ENCODE data around the gene CDKAL1.

DNA sequence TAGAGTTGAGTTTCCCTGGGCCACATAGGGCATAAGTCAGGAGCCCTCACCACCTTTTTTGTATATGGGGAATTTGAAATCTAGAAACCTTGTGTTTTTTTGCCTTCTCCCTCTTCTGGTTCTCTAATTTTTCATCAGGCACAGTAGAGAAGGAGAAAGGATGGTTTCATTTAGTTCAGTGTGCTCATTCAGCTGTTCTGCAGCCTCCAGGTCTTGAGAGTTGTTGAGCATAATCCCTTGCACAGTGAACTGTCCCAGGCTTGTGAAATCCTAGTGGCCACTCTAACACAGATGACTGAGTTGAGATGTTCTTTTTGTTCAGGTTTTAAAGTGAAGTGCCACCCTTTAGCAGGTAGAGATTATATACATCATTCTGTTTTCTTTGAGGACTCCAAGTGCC is 183.5 kb downstream of the CDKAL1 start:
- TF ChIP-seq TEAD4 (IDR thresholded peaks at IDR 0.05) (no peak), EGR1 (IDR thresholded peaks at IDR 0.05) (no peak), CREB1 (IDR thresholded peaks at IDR 0.05; ENCODE audit: low read depth) (no peak), FOXM1 (IDR thresholded peaks at IDR 0.05; ENCODE audit: borderline replicate concordance, low read depth) (no peak), RAD21 (IDR thresholded peaks at IDR 0.05; ENCODE audit: low read depth) (no peak), YY1 (IDR thresholded peaks at IDR 0.05; ENCODE audit: low read depth) (no peak), EP300 (IDR thresholded peaks at IDR 0.05; ENCODE audit: borderline replicate concordance) (no peak), CEBPB (IDR thresholded peaks at IDR 0.05) (no peak), TAF1 (IDR thresholded peaks at IDR 0.05; ENCODE audit: low read depth) (no peak), NFIC (IDR thresholded peaks at IDR 0.05) (no peak)
- TF ChIP-seq, protein P1, sequence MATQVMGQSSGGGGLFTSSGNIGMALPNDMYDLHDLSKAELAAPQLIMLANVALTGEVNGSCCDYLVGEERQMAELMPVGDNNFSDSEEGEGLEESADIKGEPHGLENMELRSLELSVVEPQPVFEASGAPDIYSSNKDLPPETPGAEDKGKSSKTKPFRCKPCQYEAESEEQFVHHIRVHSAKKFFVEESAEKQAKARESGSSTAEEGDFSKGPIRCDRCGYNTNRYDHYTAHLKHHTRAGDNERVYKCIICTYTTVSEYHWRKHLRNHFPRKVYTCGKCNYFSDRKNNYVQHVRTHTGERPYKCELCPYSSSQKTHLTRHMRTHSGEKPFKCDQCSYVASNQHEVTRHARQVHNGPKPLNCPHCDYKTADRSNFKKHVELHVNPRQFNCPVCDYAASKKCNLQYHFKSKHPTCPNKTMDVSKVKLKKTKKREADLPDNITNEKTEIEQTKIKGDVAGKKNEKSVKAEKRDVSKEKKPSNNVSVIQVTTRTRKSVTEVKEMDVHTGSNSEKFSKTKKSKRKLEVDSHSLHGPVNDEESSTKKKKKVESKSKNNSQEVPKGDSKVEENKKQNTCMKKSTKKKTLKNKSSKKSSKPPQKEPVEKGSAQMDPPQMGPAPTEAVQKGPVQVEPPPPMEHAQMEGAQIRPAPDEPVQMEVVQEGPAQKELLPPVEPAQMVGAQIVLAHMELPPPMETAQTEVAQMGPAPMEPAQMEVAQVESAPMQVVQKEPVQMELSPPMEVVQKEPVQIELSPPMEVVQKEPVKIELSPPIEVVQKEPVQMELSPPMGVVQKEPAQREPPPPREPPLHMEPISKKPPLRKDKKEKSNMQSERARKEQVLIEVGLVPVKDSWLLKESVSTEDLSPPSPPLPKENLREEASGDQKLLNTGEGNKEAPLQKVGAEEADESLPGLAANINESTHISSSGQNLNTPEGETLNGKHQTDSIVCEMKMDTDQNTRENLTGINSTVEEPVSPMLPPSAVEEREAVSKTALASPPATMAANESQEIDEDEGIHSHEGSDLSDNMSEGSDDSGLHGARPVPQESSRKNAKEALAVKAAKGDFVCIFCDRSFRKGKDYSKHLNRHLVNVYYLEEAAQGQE (IDR thresholded peaks at IDR 0.05; ENCODE audit: low read depth) = no peak
- TF ChIP-seq, protein P2, sequence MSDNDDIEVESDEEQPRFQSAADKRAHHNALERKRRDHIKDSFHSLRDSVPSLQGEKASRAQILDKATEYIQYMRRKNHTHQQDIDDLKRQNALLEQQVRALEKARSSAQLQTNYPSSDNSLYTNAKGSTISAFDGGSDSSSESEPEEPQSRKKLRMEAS (IDR thresholded peaks at IDR 0.05) = no peak
- TF ChIP-seq, protein P3, sequence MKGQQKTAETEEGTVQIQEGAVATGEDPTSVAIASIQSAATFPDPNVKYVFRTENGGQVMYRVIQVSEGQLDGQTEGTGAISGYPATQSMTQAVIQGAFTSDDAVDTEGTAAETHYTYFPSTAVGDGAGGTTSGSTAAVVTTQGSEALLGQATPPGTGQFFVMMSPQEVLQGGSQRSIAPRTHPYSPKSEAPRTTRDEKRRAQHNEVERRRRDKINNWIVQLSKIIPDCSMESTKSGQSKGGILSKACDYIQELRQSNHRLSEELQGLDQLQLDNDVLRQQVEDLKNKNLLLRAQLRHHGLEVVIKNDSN (IDR thresholded peaks at IDR 0.05) = no peak
